HG02981 (cell line): ENCODE measurements around the gene IL7R.
A peak's percentile ranks its signal among the peaks of the same experiment; 100 is the strongest.
"Not testable (repeated sequence)": the region's sequence is repeated elsewhere in the genome, so short reads cannot be mapped to it uniquely, and the experiment has no call there.

ENCODE experiments used
- ATAC-seq: cut with Tn5 transposase; IDR thresholded peaks from one replicate; pipeline ENCODE4 v1.9.1; 2021; ENCODE audit warnings: mild to moderate bottlenecking, moderate library complexity; ENCODE audit not compliant: unreplicated experiment

Gene IL7R

GRCh38 chr5:35870605-35871004 is 13.9 kb downstream of the IL7R start:
- ATAC-seq: no peak

GRCh38 chr5:35876454-35876853 is 19.8 kb downstream of the IL7R start:
- ATAC-seq: no peak

- ATAC-seq: no peak
Measured at GRCh38 chr5:35876922-35877321, 20.2 kb downstream of the IL7R start.

- ATAC-seq: no peak
Measured at GRCh38 chr5:35877655-35878054, 21.0 kb downstream of the IL7R start.

GRCh38 chr5:35878079-35878478 is 21.4 kb downstream of the IL7R start:
- ATAC-seq: no peak

- ATAC-seq: no peak
Measured at GRCh38 chr5:35879096-35879495, 22.4 kb downstream of the IL7R start.

- no peak for ATAC-seq
Measured at GRCh38 chr5:35879649-35880048, 23.0 kb downstream of the IL7R start.

- ATAC-seq: no peak
Measured at GRCh38 chr5:35880156-35880555, 23.5 kb downstream of the IL7R start.

- ATAC-seq: no peak
Measured at GRCh38 chr5:35881758-35882157, 25.1 kb downstream of the IL7R start.

- peak; percentile 70 for ATAC-seq
Measured at GRCh38 chr5:35884191-35884769, 27.6 kb downstream of the IL7R start.

GRCh38 chr5:35884773-35885172 is 28.1 kb downstream of the IL7R start:
- ATAC-seq: no peak

GRCh38 chr5:35886381-35886780 is 29.7 kb downstream of the IL7R start:
- no peak for ATAC-seq

GRCh38 chr5:35887321-35888100 is 30.8 kb downstream of the IL7R start:
- ATAC-seq: no peak

GRCh38 chr5:35890021-35891020 is 33.6 kb downstream of the IL7R start:
- ATAC-seq: no peak

GRCh38 chr5:35892799-35893198 is 36.1 kb downstream of the IL7R start:
- ATAC-seq: not testable (repeated sequence)

- no peak for ATAC-seq
Measured at GRCh38 chr5:35894131-35894530, 37.4 kb downstream of the IL7R start.

- no peak for ATAC-seq
Measured at GRCh38 chr5:35898952-35899660, 42.4 kb downstream of the IL7R start.

GRCh38 chr5:35899800-35900199 is 43.1 kb downstream of the IL7R start:
- ATAC-seq: no peak

GRCh38 chr5:35900972-35901695 is 44.4 kb downstream of the IL7R start:
- no peak for ATAC-seq

- ATAC-seq: peak; percentile 57
Measured at GRCh38 chr5:35902046-35902672, 45.5 kb downstream of the IL7R start.
